ENCODE data around the gene DIO3. TPM values are rescaled to one million over a fixed set of nuclear protein-coding genes. Genes with fewer than 3 reads are reported as not detected.
"Not testable (repeated sequence)": the region's sequence is repeated elsewhere in the genome, so short reads cannot be mapped to it uniquely, and the experiment has no call there.

Gene DIO3
- total RNA-seq, 1 donor from 2014 or later: 1.9 TPM

- intact Hi-C loops (cut with DNase I): no loop called here
- Histone ChIP-seq H3K27ac (no peak overlapping the region), H3K9me3 (no peaks in the 10 kb centered on the region), H3K4me1 (no peaks in the 10 kb centered on the region), H3K4me3 (no peak overlapping the region), H3K27me3 (ENCODE audit: low read depth) (peaks cover 11% of the 10 kb centered on the region), H3K36me3 (no peaks in the 10 kb centered on the region)
- no peak for TF ChIP-seq CTCF (IDR thresholded peaks at IDR 0.05)
- DNase-seq (no peak), ATAC-seq (no peak)
Observed at GRCh38 chr14:101553931-101554330, 7.4 kb upstream of the DIO3 start.

DNA sequence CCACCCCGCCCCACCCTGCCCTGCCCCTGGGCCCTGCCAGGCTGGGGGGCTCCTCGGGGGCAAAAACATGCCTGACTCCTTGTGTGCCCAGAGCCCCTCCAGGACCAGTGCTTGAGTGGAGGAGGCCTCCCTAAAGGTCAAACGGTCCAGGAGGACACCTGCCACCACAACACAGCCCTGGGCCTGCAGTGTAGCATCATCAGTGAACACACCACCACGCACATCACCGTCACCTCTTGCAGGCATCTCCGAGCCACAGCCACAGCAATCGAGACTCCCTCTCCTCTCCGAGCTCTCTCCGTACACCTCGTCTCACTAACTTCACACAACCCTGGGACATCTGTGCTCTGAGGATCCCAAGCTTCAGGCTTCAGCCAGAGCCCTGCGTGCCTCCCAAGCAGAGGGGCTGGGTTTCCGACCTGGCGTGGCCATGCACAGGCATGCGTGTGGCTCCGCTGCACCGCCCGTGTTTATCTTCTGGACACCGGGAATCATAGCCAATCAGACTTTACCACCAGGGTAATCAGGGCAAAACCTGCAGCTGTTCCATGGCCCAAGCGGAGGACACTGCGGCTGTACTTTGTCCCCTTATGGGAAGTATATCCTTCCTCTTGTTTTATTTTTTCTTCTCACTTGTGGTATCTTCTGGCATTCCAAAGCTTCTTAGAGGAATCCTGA is 6.2 kb upstream of the DIO3 start:
- Histone ChIP-seq H3K9me3 (no peaks in the 10 kb centered on the region), H3K36me3 (no peaks in the 10 kb centered on the region), H3K27me3 (ENCODE audit: low read depth) (peaks cover 17% of the 10 kb centered on the region), H3K4me3 (no peak overlapping the region), H3K27ac (no peak overlapping the region), H3K4me1 (no peaks in the 10 kb centered on the region)
- DNase-seq (no peak), ATAC-seq (no peak)
- intact Hi-C loops (cut with DNase I): no loop called here
- TF ChIP-seq CTCF (IDR thresholded peaks at IDR 0.05): no peak

GRCh38 chr14:101555669-101556043 is 5.6 kb upstream of the DIO3 start:
- H3K4me1 ChIP-seq; H3K4me3 ChIP-seq; ATAC-seq; H3K27ac ChIP-seq; H3K36me3 ChIP-seq; DNase-seq; H3K9me3 ChIP-seq; intact Hi-C loops (cut with DNase I): not testable (repeated sequence)
- H3K27me3 ChIP-seq (ENCODE audit: low read depth): peaks cover 18% of the 10 kb centered on the region

GRCh38 chr14:101556131-101556530 is 5.2 kb upstream of the DIO3 start:
- TF ChIP-seq CTCF (IDR thresholded peaks at IDR 0.05): no peak
- DNase-seq: peak; percentile 42
- ATAC-seq: no peak
- Histone ChIP-seq H3K9me3 (no peaks in the 10 kb centered on the region), H3K36me3 (no peaks in the 10 kb centered on the region), H3K27ac (no peak overlapping the region), H3K4me1 (no peaks in the 10 kb centered on the region), H3K4me3 (no peak overlapping the region), H3K27me3 (ENCODE audit: low read depth) (peaks cover 18% of the 10 kb centered on the region)
- intact Hi-C loops (cut with DNase I): no loop called here

DNA sequence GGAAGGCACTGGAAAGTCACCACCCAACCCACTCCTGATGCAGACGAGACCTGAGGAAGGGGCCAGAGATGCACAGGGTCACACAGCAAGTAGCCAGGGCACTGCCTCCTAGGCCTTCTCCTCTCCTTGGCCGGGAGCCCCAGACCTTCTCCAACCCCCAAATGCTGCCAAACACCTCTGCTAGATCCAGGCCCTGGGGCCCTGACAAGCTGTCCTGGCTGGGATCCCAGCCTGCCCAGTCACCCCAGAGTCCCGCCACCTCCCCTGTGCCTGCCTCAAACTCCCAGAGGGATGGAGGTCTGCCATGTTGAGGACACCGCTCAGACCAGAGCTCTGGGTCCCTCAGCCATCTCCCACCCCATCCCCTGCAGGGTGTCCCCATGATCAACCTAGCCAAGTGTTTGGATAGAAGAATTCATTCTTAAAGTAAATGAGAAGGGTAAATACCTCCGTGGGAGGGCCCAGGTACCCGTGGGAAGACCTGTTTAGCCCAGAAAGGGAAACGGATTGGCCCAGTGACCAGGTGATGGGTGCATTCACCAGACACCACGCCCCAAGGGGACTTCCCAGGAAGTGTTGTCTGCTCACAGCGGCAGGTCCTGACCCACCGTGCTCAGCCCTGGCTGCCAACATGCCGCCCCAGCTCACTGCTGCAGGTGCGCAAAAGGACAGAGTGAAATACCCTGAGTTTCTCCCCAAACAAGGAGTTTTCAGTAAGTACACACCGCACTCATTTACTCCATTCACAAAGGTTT is 4.6 kb upstream of the DIO3 start:
- DNase-seq: peak; percentile 35
- H3K9me3 ChIP-seq: peaks cover 5% of the 10 kb centered on the region
- H3K27ac ChIP-seq: no peak overlapping the region
- TF ChIP-seq CTCF (IDR thresholded peaks at IDR 0.05): no peak
- intact Hi-C loops (cut with DNase I): no loop called here
- ATAC-seq: no peak
- H3K4me3 ChIP-seq: no peak overlapping the region
- H3K4me1 ChIP-seq: no peaks in the 10 kb centered on the region
- H3K27me3 ChIP-seq (ENCODE audit: low read depth): peaks cover 23% of the 10 kb centered on the region
- H3K36me3 ChIP-seq: no peaks in the 10 kb centered on the region

GRCh38 chr14:101557321-101557695 is 4.0 kb upstream of the DIO3 start:
- peak; percentile 37 for DNase-seq
- Histone ChIP-seq H3K9me3 (peaks cover 11% of the 10 kb centered on the region), H3K36me3 (no peaks in the 10 kb centered on the region), H3K27ac (no peak overlapping the region), H3K4me1 (no peaks in the 10 kb centered on the region), H3K4me3 (no peak overlapping the region), H3K27me3 (ENCODE audit: low read depth) (peaks cover 28% of the 10 kb centered on the region)
- no peak for TF ChIP-seq CTCF (IDR thresholded peaks at IDR 0.05)
- intact Hi-C loops (cut with DNase I): no loop called here
- no peak for ATAC-seq
